HG02678 (cell line): ENCODE measurements around the gene MPPED2.

Source experiments
- ATAC-seq: cut with Tn5 transposase; IDR thresholded peaks from one replicate; pipeline ENCODE4 v1.9.1; 2021; ENCODE audit warnings: mild to moderate bottlenecking, moderate library complexity; ENCODE audit not compliant: unreplicated experiment

Gene MPPED2

GRCh38 chr11:30488304-30488998 lies 97.7 kb downstream of the MPPED2 start:
- no peak for ATAC-seq

- no peak for ATAC-seq
These were observed 98.8 kb downstream of the MPPED2 start for GRCh38 chr11:30487200-30487898.

- no peak for ATAC-seq
These were observed 100.4 kb downstream of the MPPED2 start for GRCh38 chr11:30485756-30486155.

- no peak for ATAC-seq
These were observed 100.9 kb downstream of the MPPED2 start for GRCh38 chr11:30485222-30485621.

- ATAC-seq = no peak
These were observed 103.1 kb downstream of the MPPED2 start for GRCh38 chr11:30483056-30483455.

- no peak for ATAC-seq
These were observed 104.4 kb downstream of the MPPED2 start for GRCh38 chr11:30481796-30482195.

- ATAC-seq = no peak
These were observed 104.8 kb downstream of the MPPED2 start for GRCh38 chr11:30481330-30481729.

GRCh38 chr11:30479899-30480298 lies 106.3 kb downstream of the MPPED2 start:
- no peak for ATAC-seq

GRCh38 chr11:30478923-30479322 lies 107.2 kb downstream of the MPPED2 start:
- ATAC-seq = no peak

- no peak for ATAC-seq
These were observed 109.1 kb downstream of the MPPED2 start for GRCh38 chr11:30477061-30477460.

- ATAC-seq = no peak
These were observed 111.8 kb downstream of the MPPED2 start for GRCh38 chr11:30474151-30474954.

GRCh38 chr11:30471244-30471643 lies 114.9 kb downstream of the MPPED2 start:
- ATAC-seq = no peak

GRCh38 chr11:30468881-30469280 lies 117.3 kb downstream of the MPPED2 start:
- no peak for ATAC-seq

- ATAC-seq = no peak
These were observed 119.0 kb downstream of the MPPED2 start for GRCh38 chr11:30467176-30467575.

GRCh38 chr11:30465623-30466022 lies 120.5 kb downstream of the MPPED2 start:
- ATAC-seq = no peak

GRCh38 chr11:30465192-30465591 lies 121.0 kb downstream of the MPPED2 start:
- ATAC-seq = no peak

- ATAC-seq = no peak
These were observed 122.9 kb downstream of the MPPED2 start for GRCh38 chr11:30463266-30463665.

- no peak for ATAC-seq
These were observed 123.7 kb downstream of the MPPED2 start for GRCh38 chr11:30462421-30462820.

- ATAC-seq = no peak
These were observed 126.3 kb downstream of the MPPED2 start for GRCh38 chr11:30459821-30460220.

GRCh38 chr11:30459306-30459705 lies 126.8 kb downstream of the MPPED2 start:
- no peak for ATAC-seq

GRCh38 chr11:30458541-30458940 lies 127.6 kb downstream of the MPPED2 start:
- no peak for ATAC-seq

- no peak for ATAC-seq
These were observed 129.1 kb downstream of the MPPED2 start for GRCh38 chr11:30457087-30457486.
